Neuronal stem cell (in vitro differentiated cells): ENCODE results near the gene FES.

Experiments
- DNase-seq: peaks from one replicate; pipeline ENCODE4 v3.0.0-alpha.2; 2013; ENCODE audit warnings: low spot score
- H2AFZ ChIP-seq: one replicate; pipeline ENCODE4 v1.6.1; 2013; ENCODE audit warnings: mild to moderate bottlenecking, low read length, inconsistent platforms
- H2AK5ac ChIP-seq: 2 replicates; pipeline ENCODE4 v1.6.1; 2013; ENCODE audit warnings: low read depth, mild to moderate bottlenecking, inconsistent platforms, low read length, moderate library complexity, mixed read lengths
- H2BK120ac ChIP-seq: 2 replicates; pipeline ENCODE4 v1.6.1; 2013; ENCODE audit warnings: low read depth, mild to moderate bottlenecking, inconsistent platforms, low read length, moderate library complexity, mixed read lengths
- H2BK12ac ChIP-seq: one replicate; pipeline ENCODE4 v1.6.1; 2013; ENCODE audit warnings: low read length, inconsistent platforms
- H2BK15ac ChIP-seq: 2 replicates; pipeline ENCODE4 v1.6.1; 2013; ENCODE audit warnings: mild to moderate bottlenecking, low read length, inconsistent platforms, mixed read lengths
- H2BK5ac ChIP-seq: one replicate; pipeline ENCODE4 v1.6.1; 2013; ENCODE audit warnings: inconsistent platforms, mild to moderate bottlenecking, low read length, moderate library complexity
- H3K14ac ChIP-seq: one replicate; pipeline ENCODE4 v1.6.1; 2013; ENCODE audit warnings: low read length, inconsistent platforms
- H3K18ac ChIP-seq: 2 replicates; pipeline ENCODE4 v1.6.1; 2013; ENCODE audit warnings: low read length, inconsistent platforms
- H3K23ac ChIP-seq: 2 replicates; pipeline ENCODE4 v1.6.1; 2013; ENCODE audit warnings: low read depth, mild to moderate bottlenecking, mixed read lengths, low read length, inconsistent platforms; ENCODE audit not compliant: poor library complexity
- H3K27ac ChIP-seq: replicated peaks from 3 replicates; pipeline ENCODE4 v1.5.1; 2013; ENCODE audit warnings: low read length, inconsistent platforms
- H3K27me3 ChIP-seq, 3 experiments: 2 replicates each; pipeline ENCODE4 v1.6.1; 2013; ENCODE audit warnings: low read length in 3 of 3, mild to moderate bottlenecking in 2 of 3, inconsistent platforms in 1 of 3, low read depth in 1 of 3, mixed read lengths in 1 of 3, moderate library complexity in 1 of 3; ENCODE audit not compliant: control insufficient read depth in 3 of 3, insufficient read depth in 3 of 3
- H3K36me3 ChIP-seq, 2 donors: replicated peaks in 1 of 2; 2 replicates each; pipeline ENCODE4 v1.6.1; 2013; ENCODE audit warnings: low read length in 2 of 2; ENCODE audit not compliant: control insufficient read depth in 2 of 2, insufficient read depth in 2 of 2
- H3K4ac ChIP-seq: 2 replicates; pipeline ENCODE4 v1.6.1; 2013; ENCODE audit warnings: inconsistent platforms, mild to moderate bottlenecking, low read length, moderate library complexity
- H3K4me1 ChIP-seq, 2 donors: 1 replicate in 1 of 2; 2 replicates in 1 of 2; pipeline ENCODE4 v1.6.1; 2013; ENCODE audit warnings: low read length in 2 of 2, low read depth in 1 of 2; ENCODE audit not compliant: control insufficient read depth in 2 of 2, insufficient read depth in 1 of 2
- H3K4me2 ChIP-seq: one replicate; pipeline ENCODE4 v1.6.1; 2013; ENCODE audit warnings: mild to moderate bottlenecking, low read length, inconsistent platforms; ENCODE audit not compliant: insufficient read depth, poor library complexity, severe bottlenecking
- H3K4me3 ChIP-seq, 2 donors: 2 replicates each; pipeline ENCODE4 v1.5.1; 2013; ENCODE audit warnings: low read length in 2 of 2, mild to moderate bottlenecking in 2 of 2, inconsistent platforms in 1 of 2, moderate library complexity in 1 of 2
- H3K79me1 ChIP-seq: one replicate; pipeline ENCODE4 v1.6.1; 2013; ENCODE audit warnings: low read depth, mild to moderate bottlenecking, inconsistent platforms, low read length, moderate library complexity
- H3K9ac ChIP-seq: one replicate; pipeline ENCODE4 v1.6.1; 2013; ENCODE audit warnings: mild to moderate bottlenecking, low read depth, low read length, inconsistent platforms; ENCODE audit not compliant: poor library complexity
- H3K9me3 ChIP-seq, 2 donors: replicated peaks in 1 of 2; 2 replicates each; pipeline versions ENCODE3 to v1.6.1; 2013; ENCODE audit warnings: low read length in 2 of 2, mild to moderate bottlenecking in 2 of 2, inconsistent platforms in 1 of 2, low read depth in 1 of 2, mixed read lengths in 1 of 2, moderate library complexity in 1 of 2; ENCODE audit not compliant: control insufficient read depth in 2 of 2, insufficient read depth in 1 of 2
- H4K8ac ChIP-seq: one replicate; pipeline ENCODE4 v1.6.1; 2013; ENCODE audit warnings: low read depth, mild to moderate bottlenecking, inconsistent platforms, low read length, moderate library complexity
- H4K91ac ChIP-seq: one replicate; pipeline ENCODE4 v1.6.1; 2013; ENCODE audit warnings: low read length, low read depth, mild to moderate bottlenecking, inconsistent platforms; ENCODE audit not compliant: poor library complexity
- WGBS, 2 donors: extraction: QIAGEN DNeasy Blood & Tissue Kit; methylation state at CpG; one replicate each; pipeline ENCODE4 v1.1.7; 2013; ENCODE audit warnings: missing lambda C conversion rate in 2 of 2, mixed read lengths in 1 of 2; ENCODE audit not compliant: insufficient read length in 2 of 2, insufficient replicate concordance in 1 of 2; ENCODE audit errors: extremely low coverage in 2 of 2; 5-methylcytosine and 5-hydroxymethylcytosine counted together

The FES gene

GRCh38 chr15:90857883-90858443, 26.3 kb upstream of the FES start:
- H4K8ac ChIP-seq = no peak overlapping the region
- H3K9ac ChIP-seq = no peak overlapping the region
- H2BK5ac ChIP-seq = no peak overlapping the region
- no peak overlapping the region for H3K4me2 ChIP-seq
- no peak overlapping the region for H3K27ac ChIP-seq
- H3K18ac ChIP-seq = no peak overlapping the region
- no peak overlapping the region for H2AFZ ChIP-seq
- H3K4ac ChIP-seq = no peak overlapping the region
- no peak overlapping the region for H2BK15ac ChIP-seq
- H2BK12ac ChIP-seq = no peak overlapping the region
- no peaks in the 10 kb centered on the region for H3K36me3 ChIP-seq
- WGBS, 2 donors = no CpG with 5 or more reads among the region's 8 CpGs
- no peak overlapping the region for H2BK120ac ChIP-seq
- no peak overlapping the region for H3K23ac ChIP-seq
- no peak overlapping the region for H3K14ac ChIP-seq
- no peak overlapping the region for H4K91ac ChIP-seq
- H3K4me1 ChIP-seq = no peaks in the 10 kb centered on the region
- H3K79me1 ChIP-seq = peaks cover 2% of the 10 kb centered on the region
- no peak overlapping the region for H3K4me3 ChIP-seq
- H3K9me3 ChIP-seq = no peaks in the 10 kb centered on the region
- no peaks in the 10 kb centered on the region for H3K27me3 ChIP-seq
- H2AK5ac ChIP-seq = no peak overlapping the region
- DNase-seq = no peak

- Histone ChIP-seq H4K91ac (no peak overlapping the region), H2BK5ac (no peak overlapping the region), H3K4me1 (no peaks in the 10 kb centered on the region), H3K27me3 (no peaks in the 10 kb centered on the region), H4K8ac (no peak overlapping the region), H2AK5ac (no peak overlapping the region), H3K4me2 (no peak overlapping the region), H2BK120ac (no peak overlapping the region), H3K79me1 (peaks cover 2% of the 10 kb centered on the region), H2BK12ac (no peak overlapping the region), H3K27ac (no peak overlapping the region), H3K36me3 (no peaks in the 10 kb centered on the region), H3K9ac (no peak overlapping the region), H3K4ac (no peak overlapping the region), H2AFZ (peak overlapping the region; percentile 39), H2BK15ac (peak overlapping the region; percentile 22), H3K23ac (no peak overlapping the region), H3K18ac (no peak overlapping the region), H3K9me3 (no peaks in the 10 kb centered on the region), H3K4me3 (no peak overlapping the region), H3K14ac (no peak overlapping the region)
- no CpG with 5 or more reads among the region's 10 CpGs for WGBS, 2 donors
- DNase-seq = no peak
Measured at GRCh38 chr15:90859234-90860131, 24.8 kb upstream of the FES start.

DNA sequence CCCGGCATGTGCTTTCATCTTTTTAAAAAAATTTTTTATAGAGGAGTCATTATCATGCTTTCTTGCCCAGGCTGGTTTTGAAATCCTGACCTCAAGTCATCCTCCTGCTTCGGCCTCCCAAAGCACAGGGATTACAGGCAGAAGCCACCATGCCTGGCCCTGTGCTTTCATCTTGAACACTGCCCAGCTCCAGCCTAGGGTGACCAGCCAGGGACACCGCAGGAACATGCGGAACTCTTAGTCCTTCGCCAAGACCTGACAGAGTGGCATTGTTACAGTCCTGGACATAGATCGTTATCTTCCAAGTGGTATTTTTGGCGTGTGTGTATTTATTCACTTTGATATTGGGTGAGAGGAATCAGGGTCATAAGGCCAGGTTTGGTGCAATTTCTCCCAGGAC, 23.9 kb upstream of the FES start:
- no peak overlapping the region for H3K9ac ChIP-seq
- no peak overlapping the region for H2AFZ ChIP-seq
- no peaks in the 10 kb centered on the region for H3K4me1 ChIP-seq
- no peak overlapping the region for H3K14ac ChIP-seq
- H2AK5ac ChIP-seq = no peak overlapping the region
- no peak overlapping the region for H3K4me2 ChIP-seq
- H4K8ac ChIP-seq = no peak overlapping the region
- H3K27me3 ChIP-seq = no peaks in the 10 kb centered on the region
- H4K91ac ChIP-seq = no peak overlapping the region
- WGBS, 2 donors = no CpG with 5 or more reads among the region's 7 CpGs
- H3K27ac ChIP-seq = no peak overlapping the region
- H2BK12ac ChIP-seq = no peak overlapping the region
- H3K23ac ChIP-seq = peak overlapping the region; percentile 77
- no peaks in the 10 kb centered on the region for H3K36me3 ChIP-seq
- peaks cover 2% of the 10 kb centered on the region for H3K79me1 ChIP-seq
- H3K9me3 ChIP-seq = no peaks in the 10 kb centered on the region
- no peak overlapping the region for H3K4me3 ChIP-seq
- no peak overlapping the region for H3K18ac ChIP-seq
- H2BK5ac ChIP-seq = peak overlapping the region; percentile 14
- DNase-seq = no peak
- H2BK15ac ChIP-seq = peak overlapping the region; percentile 79
- H2BK120ac ChIP-seq = no peak overlapping the region
- no peak overlapping the region for H3K4ac ChIP-seq

- DNase-seq = no peak
- Histone ChIP-seq H3K9me3 (no peaks in the 10 kb centered on the region), H3K27me3 (no peaks in the 10 kb centered on the region), H3K23ac (no peak overlapping the region), H2AK5ac (no peak overlapping the region), H2BK12ac (no peak overlapping the region), H2BK120ac (no peak overlapping the region), H3K4me1 (no peaks in the 10 kb centered on the region), H4K8ac (no peak overlapping the region), H3K79me1 (peaks cover 2% of the 10 kb centered on the region), H2BK5ac (peak overlapping the region; percentile 14), H3K18ac (peak overlapping the region; percentile 20), H3K27ac (no peak overlapping the region), H3K4me3 (no peak overlapping the region), H2BK15ac (peak overlapping the region; percentile 79), H3K4me2 (no peak overlapping the region), H3K9ac (no peak overlapping the region), H4K91ac (no peak overlapping the region), H3K36me3 (no peaks in the 10 kb centered on the region), H3K14ac (no peak overlapping the region), H3K4ac (no peak overlapping the region), H2AFZ (no peak overlapping the region)
- WGBS, 2 donors = no CpG with 5 or more reads among the region's 14 CpGs
Measured at GRCh38 chr15:90860942-90861675, 23.2 kb upstream of the FES start.
